PFSK-1 (cell line): Measurements from ENCODE around the gene FOXS1.

Experiments used
- FOXP2 ChIP-seq: optimal IDR thresholded peaks from 2 replicates; pipeline ENCODE3; 2011; ENCODE audit warnings: borderline replicate concordance, control low read depth, inconsistent platforms; ENCODE audit not compliant: insufficient read depth; ENCODE audit errors: extremely low read length, extremely low read depth
- POLR2AphosphoS5 ChIP-seq: IDR thresholded peaks from 2 replicates; pipeline ENCODE4 v1.6.1; 2012; ENCODE audit warnings: low read depth, mild to moderate bottlenecking, control low read depth, low read length, moderate library complexity
- SIN3A ChIP-seq: IDR thresholded peaks from 2 replicates; pipeline ENCODE4 v1.6.1; 2012; ENCODE audit warnings: mild to moderate bottlenecking, low read length, moderate library complexity, borderline replicate concordance; ENCODE audit not compliant: insufficient read depth
- TF ChIP-seq, protein P1 (sequence below), 2 experiments: IDR thresholded peaks; 2 replicates each; pipeline versions ENCODE4 v1.6.1 to v1.8.0; 2011 to 2012; ENCODE audit warnings: low read depth in 2 of 2, low read length in 2 of 2, control low read depth in 1 of 2, inconsistent platforms in 1 of 2, mild to moderate bottlenecking in 1 of 2, moderate library complexity in 1 of 2; ENCODE audit not compliant: insufficient read depth in 1 of 2

DNA sequence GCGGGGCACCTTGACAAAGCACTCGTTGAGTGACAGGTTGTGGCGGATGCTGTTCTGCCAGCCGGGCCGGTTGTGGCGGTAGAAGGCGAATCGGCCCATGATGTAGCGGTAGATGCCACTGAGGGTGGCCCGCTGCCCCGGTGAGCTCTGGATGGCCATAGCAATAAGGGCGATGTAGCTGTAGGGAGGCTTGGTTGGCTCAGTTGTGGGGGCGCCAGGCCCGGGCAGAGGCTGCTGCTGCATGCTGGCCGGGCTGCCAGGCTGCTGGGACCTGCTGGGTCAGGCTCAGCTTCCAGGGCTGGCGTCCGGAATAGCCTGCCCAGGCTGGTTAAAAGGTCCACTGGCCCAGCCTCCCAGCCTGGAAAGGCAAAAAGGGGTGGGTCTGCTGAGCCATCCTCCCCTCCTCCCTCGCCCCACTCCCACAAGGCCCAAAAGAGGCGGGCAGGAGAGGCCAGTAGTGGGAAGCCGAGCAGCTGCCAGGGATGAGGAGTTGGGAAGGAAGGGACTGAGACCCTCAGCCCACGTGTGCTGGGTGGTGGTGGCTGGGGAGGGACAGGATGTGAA, at the start of gene FOXS1:
- no peak for TF ChIP-seq POLR2AphosphoS5
- TF ChIP-seq FOXP2 = peak; percentile 38
- TF ChIP-seq, protein P1, sequence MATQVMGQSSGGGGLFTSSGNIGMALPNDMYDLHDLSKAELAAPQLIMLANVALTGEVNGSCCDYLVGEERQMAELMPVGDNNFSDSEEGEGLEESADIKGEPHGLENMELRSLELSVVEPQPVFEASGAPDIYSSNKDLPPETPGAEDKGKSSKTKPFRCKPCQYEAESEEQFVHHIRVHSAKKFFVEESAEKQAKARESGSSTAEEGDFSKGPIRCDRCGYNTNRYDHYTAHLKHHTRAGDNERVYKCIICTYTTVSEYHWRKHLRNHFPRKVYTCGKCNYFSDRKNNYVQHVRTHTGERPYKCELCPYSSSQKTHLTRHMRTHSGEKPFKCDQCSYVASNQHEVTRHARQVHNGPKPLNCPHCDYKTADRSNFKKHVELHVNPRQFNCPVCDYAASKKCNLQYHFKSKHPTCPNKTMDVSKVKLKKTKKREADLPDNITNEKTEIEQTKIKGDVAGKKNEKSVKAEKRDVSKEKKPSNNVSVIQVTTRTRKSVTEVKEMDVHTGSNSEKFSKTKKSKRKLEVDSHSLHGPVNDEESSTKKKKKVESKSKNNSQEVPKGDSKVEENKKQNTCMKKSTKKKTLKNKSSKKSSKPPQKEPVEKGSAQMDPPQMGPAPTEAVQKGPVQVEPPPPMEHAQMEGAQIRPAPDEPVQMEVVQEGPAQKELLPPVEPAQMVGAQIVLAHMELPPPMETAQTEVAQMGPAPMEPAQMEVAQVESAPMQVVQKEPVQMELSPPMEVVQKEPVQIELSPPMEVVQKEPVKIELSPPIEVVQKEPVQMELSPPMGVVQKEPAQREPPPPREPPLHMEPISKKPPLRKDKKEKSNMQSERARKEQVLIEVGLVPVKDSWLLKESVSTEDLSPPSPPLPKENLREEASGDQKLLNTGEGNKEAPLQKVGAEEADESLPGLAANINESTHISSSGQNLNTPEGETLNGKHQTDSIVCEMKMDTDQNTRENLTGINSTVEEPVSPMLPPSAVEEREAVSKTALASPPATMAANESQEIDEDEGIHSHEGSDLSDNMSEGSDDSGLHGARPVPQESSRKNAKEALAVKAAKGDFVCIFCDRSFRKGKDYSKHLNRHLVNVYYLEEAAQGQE (IDR thresholded peaks at IDR 0.05; ENCODE audit: insufficient read depth in 1 of 2, low read depth in 2 of 2, low read length in 2 of 2) = no peak
- TF ChIP-seq SIN3A = no peak
